ENCODE measurements around the gene BMPER. TPM values are rescaled to one million over a fixed set of nuclear protein-coding genes. Genes with fewer than 3 reads are reported as not detected.

The BMPER gene
- total RNA-seq, 1 experiment from 2014 or later: 6.7 TPM

- intact Hi-C loops (cut with micrococcal nuclease; ENCODE audit: unreplicated experiment): no loop called here
- DNase-seq (ENCODE audit: low spot score): peak; percentile 71
- BruUV-seq (replicated peaks): no TSS peak
- Histone ChIP-seq H3K9me3 (ENCODE audit: low read depth, low read length, poor library complexity, severe bottlenecking) (no peaks in the 10 kb centered on the region), H3K4me3 (ENCODE audit: low read depth, low read length, poor library complexity, severe bottlenecking) (no peak overlapping the region), H3K36me3 (ENCODE audit: insufficient read depth, low read length, poor library complexity, severe bottlenecking) (no peaks in the 10 kb centered on the region), H3K4me1 (ENCODE audit: insufficient read depth, low read length, poor library complexity, severe bottlenecking) (peaks cover 18% of the 10 kb centered on the region), H3K27ac (ENCODE audit: low read depth, low read length, poor library complexity, severe bottlenecking) (no peak overlapping the region), H3K27me3 (replicated peaks; ENCODE audit: insufficient read depth, low read depth, low read length, poor library complexity) (no peaks in the 10 kb centered on the region)
- TF ChIP-seq EZH2 (IDR thresholded peaks at IDR 0.05; ENCODE audit: borderline replicate concordance, low read depth, low read length, poor library complexity, severe bottlenecking) (no peak), CTCF (conservative IDR thresholded peaks at IDR 0.05; ENCODE audit: low read depth, low read length) (no peak)
- POLR2A ChIA-PET (ENCODE audit: low non-redundant PET): no interaction called here
- CTCF ChIA-PET: interaction anchor here (1.0 kb wide), 1 partner anchor 58 kb away, joined by 3 read pairs; no protein-coding TSS in a partner anchor
Measured at GRCh38 chr7:33874943-33875342, 30.4 kb upstream of the BMPER start.

GRCh38 chr7:33876596-33877274 lies 28.6 kb upstream of the BMPER start:
- Histone ChIP-seq H3K27me3 (replicated peaks; ENCODE audit: insufficient read depth, low read depth, low read length, poor library complexity) (no peaks in the 10 kb centered on the region), H3K4me1 (ENCODE audit: insufficient read depth, low read length, poor library complexity, severe bottlenecking) (peaks cover 18% of the 10 kb centered on the region), H3K36me3 (ENCODE audit: insufficient read depth, low read length, poor library complexity, severe bottlenecking) (no peaks in the 10 kb centered on the region), H3K27ac (ENCODE audit: low read depth, low read length, poor library complexity, severe bottlenecking) (no peak overlapping the region), H3K9me3 (ENCODE audit: low read depth, low read length, poor library complexity, severe bottlenecking) (no peaks in the 10 kb centered on the region), H3K4me3 (ENCODE audit: low read depth, low read length, poor library complexity, severe bottlenecking) (no peak overlapping the region)
- TF ChIP-seq EZH2 (IDR thresholded peaks at IDR 0.05; ENCODE audit: borderline replicate concordance, low read depth, low read length, poor library complexity, severe bottlenecking) (no peak), CTCF (conservative IDR thresholded peaks at IDR 0.05; ENCODE audit: low read depth, low read length) (no peak)
- no peak for DNase-seq (ENCODE audit: low spot score)
- no TSS peak for BruUV-seq (replicated peaks)
- intact Hi-C loops (cut with micrococcal nuclease; ENCODE audit: unreplicated experiment): no loop called here
- CTCF ChIA-PET: no interaction called here
- POLR2A ChIA-PET (ENCODE audit: low non-redundant PET): no interaction called here

- CTCF ChIA-PET: no interaction called here
- H3K9me3 ChIP-seq (ENCODE audit: low read depth, low read length, poor library complexity, severe bottlenecking): no peaks in the 10 kb centered on the region
- intact Hi-C loops (cut with micrococcal nuclease; ENCODE audit: unreplicated experiment): no loop called here
- POLR2A ChIA-PET (ENCODE audit: low non-redundant PET): no interaction called here
- H3K4me3 ChIP-seq (ENCODE audit: low read depth, low read length, poor library complexity, severe bottlenecking): no peak overlapping the region
- no TSS peak for BruUV-seq (replicated peaks)
- DNase-seq (ENCODE audit: low spot score): no peak
- no peak for TF ChIP-seq CTCF (conservative IDR thresholded peaks at IDR 0.05; ENCODE audit: low read depth, low read length)
- TF ChIP-seq EZH2 (IDR thresholded peaks at IDR 0.05; ENCODE audit: borderline replicate concordance, low read depth, low read length, poor library complexity, severe bottlenecking): no peak
- no peaks in the 10 kb centered on the region for H3K27me3 ChIP-seq (replicated peaks; ENCODE audit: insufficient read depth, low read depth, low read length, poor library complexity)
- no peaks in the 10 kb centered on the region for H3K36me3 ChIP-seq (ENCODE audit: insufficient read depth, low read length, poor library complexity, severe bottlenecking)
- no peaks in the 10 kb centered on the region for H3K4me1 ChIP-seq (ENCODE audit: insufficient read depth, low read length, poor library complexity, severe bottlenecking)
- H3K27ac ChIP-seq (ENCODE audit: low read depth, low read length, poor library complexity, severe bottlenecking): no peak overlapping the region
Measured at GRCh38 chr7:33880787-33881186, 24.6 kb upstream of the BMPER start.
